NCI-H1092 treated with DMSO at 0.1 percent for 48 hours (cell line): ENCODE data around the gene ZMYND8.
"Not testable (repeated sequence)": the region's sequence is repeated elsewhere in the genome, so short reads cannot be mapped to it uniquely, and the experiment has no call there.

Source experiments
- DNase-seq: peaks from one replicate; lab custom pipeline; 2025; lab: John Stamatoyannopoulos, UW

ZMYND8 gene

DNA sequence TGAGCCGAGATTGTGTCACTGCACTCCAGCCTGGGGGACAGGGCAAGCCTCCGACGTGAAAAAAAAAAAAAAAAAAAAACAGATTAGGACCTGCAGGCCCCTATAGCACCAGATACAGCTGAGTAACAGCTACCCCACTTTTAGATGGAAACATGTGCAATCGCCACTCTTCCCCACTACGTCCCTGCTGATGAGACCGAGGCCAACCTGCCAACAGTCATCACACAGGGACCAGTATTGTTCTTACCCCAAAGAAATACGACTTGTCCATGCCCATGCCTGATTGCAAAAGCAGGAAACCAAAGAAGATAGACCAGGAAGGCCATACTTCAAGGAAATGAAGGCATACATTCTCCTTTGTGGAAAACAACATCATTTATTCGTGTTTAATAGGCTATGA, 45.8 kb downstream of the ZMYND8 start:
- no peak for DNase-seq

DNA sequence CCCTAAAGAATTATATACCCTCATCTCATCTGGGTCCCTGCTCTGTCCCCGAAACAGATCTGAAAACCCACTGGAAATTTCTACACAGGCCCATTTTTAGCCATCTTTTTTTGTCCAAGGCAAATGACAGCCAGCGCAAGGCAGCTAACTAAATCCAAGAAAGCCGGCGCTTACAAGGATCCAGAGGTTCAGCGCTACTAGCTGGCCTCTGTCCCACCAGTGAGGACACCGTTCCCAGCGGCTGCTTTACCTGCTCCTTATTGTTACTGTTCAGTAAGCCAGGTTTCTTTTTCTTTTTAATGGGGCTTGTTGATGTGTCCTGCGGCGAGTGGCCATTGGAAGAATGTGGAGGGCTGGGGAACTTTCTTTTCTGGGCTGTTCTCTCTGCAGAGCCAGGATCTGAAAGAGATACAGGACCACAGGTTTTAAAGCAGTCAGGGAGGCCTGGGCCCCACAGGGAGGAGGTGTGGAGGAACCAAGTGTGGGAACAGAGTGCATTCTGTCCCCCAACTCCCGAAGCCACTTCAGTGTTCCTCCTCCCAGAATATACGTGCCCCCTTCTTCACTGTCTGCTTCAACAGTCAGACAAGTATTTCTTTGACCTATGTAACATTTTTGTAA, 46.6 kb downstream of the ZMYND8 start:
- DNase-seq, result no peak

DNA sequence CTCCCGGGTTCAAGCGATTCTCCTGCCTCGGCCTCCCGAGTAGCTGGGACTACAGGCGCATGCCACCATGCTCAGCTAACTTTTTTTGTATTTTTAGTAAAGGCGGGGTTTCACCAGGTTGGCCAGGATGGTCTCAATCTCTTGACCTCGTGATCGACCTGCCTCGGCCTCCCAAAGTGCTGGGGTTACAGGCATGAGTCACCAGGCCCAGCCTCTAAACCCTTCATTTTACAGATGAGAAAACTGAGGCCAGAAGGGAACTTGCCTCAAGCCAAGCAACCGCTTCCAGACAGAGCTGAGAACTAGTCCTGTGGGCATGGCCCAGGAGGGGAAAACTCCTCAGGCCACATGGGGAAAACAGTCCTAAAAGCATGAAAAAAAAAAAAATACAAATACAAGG, 47.1 kb downstream of the ZMYND8 start:
- DNase-seq, result no peak

DNA sequence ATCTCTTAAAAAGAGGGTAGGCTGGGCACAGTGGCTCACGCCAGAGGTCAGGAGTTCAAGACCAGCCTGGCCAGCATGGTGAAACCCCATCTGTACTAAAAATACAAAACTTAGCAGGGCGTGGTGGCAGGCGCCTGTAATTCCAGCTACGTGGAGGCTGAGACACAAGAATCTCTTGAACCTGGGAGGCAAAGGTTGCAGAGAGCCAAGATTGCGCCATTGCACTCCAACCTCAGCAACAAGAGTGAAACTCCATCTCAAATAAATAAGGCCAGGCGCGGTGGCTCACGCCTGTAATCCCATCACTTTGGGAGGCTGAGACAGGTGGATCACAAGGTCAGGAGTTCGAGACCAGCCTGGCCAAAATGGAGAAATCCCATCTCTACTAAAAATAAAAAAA, 48.9 kb downstream of the ZMYND8 start:
- DNase-seq, result not testable (repeated sequence)

DNA sequence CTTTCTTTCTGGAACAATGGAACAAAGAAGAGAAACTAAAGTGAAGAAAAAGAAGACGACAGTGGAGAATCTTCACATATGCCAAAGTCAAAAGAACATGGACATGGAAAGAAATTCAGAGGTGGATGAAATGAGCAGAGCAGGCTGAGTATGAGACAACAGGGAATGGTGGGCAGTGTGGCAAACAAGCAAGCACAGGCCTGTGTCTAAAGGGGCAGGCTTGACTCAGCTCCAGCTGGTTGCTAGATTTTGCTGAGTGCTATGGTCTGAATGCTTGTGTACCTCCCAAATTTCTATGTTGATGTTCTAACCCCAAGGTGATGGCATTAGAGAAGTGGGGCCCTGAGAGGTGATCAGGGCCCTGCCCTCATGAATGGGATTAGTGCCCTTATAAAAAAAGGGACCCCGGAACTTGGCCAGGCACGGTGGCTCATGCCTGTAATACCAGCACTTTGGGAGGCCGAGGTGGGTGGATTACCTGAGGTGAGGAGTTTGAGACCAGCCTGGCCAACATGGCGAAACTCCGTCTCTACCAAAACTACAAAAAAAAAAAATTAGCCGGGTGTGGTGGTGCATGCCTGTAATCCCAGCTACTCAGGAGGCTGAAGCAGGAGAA, 49.6 kb downstream of the ZMYND8 start:
- DNase-seq, result no peak

DNA sequence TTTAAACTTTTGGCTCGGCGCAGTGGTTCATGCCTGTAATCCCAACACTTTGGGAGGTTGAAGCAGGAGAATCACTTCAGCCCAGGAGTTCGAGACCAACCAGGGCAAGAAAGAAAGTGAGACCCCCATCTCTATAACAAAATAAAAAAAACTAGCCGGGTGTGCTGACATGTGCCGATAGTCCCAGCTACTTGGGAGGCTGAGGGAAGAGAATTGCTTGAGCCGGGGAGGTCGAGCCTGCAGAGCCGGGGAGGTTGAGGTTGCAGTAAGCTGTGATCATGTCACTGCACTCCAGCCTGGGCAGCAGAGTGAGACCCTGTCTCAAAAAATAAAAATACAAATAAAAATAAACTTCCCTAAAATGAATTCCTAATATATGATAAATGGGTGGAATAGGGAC, 50.4 kb downstream of the ZMYND8 start:
- DNase-seq, result no peak

DNA sequence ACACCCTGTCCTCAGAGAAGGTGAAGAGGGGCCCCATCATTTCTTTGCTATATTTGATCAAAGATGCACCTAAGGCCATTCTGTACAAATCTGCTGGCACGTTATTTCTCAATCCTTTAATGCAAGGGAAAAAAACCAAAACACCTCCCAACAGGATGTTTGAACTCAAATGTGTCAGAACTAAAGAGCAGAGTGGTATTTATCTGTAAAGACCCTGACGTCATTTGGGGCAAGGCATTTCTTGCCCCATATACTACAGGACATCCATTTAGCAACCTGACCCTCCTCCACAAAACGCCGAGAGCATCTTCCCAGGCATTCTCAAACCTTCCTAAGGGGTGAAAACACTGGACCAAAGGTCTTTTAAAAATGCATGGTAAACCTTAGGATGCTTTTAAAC, 50.8 kb downstream of the ZMYND8 start:
- DNase-seq, result no peak

DNA sequence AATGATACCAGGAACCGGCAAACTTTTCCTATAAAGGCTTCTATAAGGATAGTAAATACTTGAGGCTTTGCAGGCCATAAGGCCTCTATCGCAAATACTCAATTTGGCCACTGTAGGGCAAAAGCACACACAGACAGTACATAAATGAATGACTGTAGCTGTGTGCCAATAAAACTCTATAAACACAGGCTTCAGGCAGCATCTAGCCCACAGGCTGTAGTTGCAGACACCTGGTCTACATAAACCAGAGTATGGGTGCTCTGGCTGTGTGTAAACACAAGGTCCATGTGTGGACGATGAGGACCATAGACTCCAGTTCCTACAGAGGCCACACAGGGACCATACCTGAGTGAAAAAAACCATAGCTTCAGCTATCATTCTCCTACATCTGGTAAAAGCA, 52.2 kb downstream of the ZMYND8 start:
- peak; percentile 90 for DNase-seq

DNA sequence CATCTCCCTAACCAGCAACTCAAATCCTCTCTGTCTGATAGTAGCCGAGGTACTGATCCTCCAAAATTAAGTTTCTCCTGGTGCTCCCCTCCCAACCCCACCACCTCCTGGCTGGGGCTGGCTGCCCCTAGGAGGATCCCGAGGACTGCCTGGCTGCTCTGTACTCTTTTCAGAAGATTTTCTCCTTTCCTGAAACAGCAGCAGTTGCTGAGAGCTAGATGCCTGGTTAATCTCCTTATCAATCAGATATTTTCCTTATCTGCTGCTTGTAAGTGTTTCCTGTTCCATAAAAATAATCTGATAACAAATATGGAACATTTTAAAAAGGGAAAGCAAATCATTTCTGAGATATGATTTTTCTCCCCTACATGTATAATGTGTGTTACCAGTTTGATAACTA, 52.8 kb downstream of the ZMYND8 start:
- DNase-seq, result no peak

DNA sequence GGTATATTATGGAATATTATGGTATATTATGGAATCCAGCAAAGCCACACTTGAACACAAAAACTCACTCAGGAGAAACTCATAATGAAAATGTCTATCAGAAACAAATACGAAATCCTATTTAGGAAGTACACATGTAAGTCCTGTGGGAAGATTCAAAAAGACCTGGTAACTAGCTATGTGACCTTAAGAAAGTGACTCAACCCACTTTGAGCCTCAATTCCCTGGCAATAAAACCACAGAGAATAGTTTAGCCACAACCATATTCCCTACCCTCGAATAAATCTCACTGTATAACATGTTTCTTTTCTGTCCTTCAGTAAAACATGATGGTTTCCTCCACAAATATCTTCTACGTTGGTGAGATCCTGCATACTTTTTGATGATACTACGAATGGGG, 56.4 kb downstream of the ZMYND8 start:
- DNase-seq, result no peak

DNA sequence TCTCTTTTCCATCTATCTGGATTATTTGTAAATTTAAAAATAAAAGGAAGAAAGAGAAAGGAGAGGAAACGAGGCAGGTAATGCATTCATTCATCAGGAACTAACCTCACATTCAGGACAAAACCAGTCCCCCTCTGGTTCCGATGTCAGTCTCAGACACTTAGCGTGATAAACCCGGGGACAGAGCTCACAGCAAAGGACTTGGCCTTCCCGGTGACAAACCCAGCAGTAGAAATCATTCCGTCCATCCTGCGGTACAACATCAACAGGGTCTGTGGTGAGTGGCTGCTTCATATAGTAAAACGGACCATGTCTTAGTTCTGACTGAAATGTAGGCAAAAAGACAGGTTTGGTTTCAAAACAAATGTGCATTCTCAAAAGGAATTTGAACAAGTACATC, 57.9 kb downstream of the ZMYND8 start:
- no peak for DNase-seq

DNA sequence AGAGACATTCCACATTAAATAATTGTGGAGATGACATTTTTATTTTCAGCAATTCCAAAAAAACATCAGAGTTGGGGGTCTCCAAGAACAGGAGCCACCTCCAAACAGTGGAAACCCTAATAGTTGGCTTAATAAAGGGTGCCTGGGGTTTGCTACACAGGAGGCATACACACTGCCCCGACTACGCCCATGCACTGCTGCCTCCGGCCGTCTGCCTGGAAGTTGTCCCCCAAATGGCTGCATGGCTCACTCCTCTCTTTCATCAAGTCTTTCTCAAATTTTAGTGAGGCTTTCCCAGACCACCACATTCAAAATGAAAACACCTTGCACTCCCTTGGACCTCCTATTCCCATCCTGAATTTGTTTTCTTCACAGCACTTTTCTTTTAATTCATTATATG, 58.8 kb downstream of the ZMYND8 start:
- no peak for DNase-seq

DNA sequence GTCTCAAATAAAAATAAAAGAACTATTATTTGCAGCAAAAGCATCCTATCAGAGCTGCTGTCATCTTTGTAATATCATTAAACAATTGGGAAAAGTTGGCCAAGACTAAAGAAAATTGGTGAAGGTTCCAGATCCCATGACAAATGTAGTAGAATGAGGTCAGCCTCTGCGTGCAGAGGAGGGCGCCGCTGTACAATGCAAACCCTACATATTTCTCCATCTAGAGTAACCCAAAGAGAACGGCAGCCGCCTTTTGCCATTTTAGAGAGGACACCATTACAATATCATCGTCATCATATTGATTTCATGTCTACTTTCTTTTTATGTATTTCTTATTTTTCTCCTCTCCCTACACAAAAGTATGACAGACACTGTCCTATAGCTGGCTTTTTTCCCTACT, 59.5 kb downstream of the ZMYND8 start:
- no peak for DNase-seq

DNA sequence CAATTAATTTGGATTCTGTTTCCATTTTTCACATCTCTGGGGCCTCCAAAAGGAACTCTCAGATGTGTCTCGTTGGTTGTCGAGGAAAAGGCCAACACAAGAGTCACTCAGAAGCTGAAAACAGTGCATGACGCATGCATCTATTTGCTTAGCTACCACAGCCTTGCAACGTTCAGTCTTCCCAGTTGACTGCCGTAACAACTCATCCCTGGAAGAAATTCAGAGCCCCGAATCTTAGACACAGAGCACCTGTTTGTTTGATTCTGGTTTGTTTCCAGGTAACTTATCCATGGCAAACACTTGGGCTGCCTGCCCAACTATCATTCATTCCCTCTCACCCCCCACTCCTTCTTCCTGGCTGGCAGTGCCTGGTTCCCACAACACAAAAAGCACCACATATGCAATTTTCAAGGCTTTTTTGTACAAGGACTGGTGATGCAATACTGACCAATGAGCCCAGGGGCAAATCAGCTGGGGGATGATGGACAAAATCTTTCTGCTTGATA, 60.5 kb downstream of the ZMYND8 start:
- no peak for DNase-seq

DNA sequence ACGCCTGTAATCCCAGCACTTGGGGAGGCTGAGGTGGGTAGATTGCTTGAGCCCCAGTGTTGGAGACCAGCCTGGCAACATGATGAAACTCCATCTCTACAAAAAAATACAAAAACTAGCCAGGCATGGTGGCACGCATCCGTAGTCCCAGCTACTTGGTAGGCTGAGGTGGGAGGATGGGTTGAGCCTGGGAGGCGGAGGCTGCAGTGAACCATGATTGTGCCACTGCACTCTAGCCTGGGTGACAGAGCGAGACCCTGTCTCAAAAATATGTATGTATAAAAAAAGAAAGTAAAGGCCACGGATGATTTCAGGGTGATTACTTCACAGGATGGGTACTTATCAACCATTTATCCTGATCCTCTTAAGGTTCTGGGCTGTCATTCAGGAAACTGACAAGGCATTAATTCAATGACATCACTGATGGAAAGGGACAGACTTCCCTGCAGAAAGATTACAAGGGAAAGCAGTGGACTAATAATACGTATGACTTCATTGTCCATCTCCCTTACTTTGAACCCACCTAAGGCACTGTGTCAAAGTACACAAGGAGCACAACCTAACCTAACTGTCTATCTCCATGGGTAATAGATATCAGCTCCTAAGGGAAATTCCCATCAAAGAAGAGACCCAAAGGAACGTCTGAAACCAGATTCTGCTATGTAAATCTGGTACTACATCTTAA, 61.2 kb downstream of the ZMYND8 start:
- no peak for DNase-seq

DNA sequence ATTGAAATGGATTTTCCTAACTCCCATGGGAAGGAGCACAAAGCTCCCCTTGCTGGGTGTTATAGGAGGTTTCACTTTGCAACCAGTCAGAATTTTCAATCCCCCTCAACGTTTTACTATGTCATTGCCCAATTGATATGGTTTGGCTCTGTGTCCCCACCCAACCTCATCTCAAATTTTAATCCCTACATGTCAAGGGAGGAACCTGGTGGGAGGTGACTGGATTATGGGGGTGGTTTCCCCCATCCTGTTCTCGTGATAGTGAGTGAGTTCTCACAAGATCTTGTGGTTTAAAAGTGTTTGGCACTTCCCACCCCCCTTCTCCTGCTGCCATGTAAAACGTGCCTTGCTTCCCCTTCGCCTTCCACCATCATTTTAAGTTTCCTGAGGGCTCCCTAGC, 62.9 kb downstream of the ZMYND8 start:
- DNase-seq, result no peak

DNA sequence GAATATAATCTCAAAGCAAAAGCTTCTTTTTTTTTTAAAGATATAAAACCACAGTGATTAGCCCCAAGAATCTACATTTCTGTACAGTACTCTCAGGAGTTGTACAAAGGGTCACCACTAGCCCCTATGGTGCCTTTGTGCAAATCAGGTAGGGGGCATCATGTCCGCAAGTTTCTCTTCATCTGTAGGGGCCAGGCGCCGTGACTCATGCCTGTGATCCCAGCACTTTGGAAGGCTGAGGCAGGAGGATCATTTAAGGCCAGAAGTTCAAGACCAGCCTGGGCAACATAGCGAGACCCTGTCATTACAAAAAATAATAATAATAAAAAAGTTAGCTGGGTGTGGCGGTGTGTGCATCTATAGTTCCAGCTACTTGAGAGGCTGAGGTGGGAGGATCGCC, 63.9 kb downstream of the ZMYND8 start:
- DNase-seq, result no peak

DNA sequence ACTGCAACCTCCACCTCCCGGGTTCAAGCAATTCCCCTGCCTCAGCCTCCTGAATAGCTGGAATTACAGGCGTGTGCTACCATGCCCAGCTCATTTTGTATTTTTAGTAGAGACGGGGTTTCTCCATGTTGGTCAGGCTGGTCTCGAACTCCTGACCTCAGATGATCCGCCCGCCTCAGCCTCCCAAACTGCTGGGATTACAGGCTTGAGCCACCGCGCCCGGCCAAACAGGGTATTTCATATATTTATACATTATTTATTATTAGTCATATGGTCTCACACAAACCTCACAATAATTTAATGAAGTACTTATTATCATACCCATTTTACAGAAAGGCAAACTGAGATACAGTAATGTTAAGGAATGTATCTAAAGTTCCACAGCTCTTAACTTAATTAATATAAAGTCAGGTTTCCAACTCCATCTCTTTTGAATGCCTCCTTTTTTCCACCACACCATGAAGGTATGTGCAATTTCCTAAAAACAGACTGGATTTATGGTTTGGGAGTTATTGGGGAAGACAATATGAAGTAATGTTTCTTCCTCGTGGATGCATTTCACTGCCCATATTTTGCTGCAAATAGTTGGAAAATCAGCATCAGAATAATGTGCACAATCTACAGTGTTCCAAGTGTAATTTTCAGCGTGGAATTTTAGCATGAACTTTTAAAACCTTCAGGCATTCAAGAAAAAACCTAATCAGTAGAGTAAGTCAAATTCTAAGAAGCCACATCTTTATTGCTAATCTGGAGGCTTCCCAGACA, 65.7 kb downstream of the ZMYND8 start:
- no peak for DNase-seq

DNA sequence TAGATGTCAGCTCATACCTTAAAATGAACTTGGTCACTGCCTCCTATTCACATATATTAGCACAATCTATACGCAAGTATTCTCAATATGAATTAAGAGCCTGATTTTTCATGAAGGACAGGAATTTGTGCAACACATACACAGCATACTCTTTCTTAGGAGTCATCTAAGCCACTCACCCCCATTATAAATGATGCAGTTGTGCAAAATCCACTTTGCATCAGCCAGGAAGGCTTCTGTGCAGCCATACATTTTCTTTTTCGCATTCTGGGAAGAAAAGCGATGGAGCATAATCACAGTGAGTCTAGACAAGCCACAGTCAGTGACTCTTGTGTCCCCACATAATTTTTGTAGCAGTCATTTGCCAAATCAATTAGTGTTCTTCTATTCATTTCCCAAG, 66.5 kb downstream of the ZMYND8 start:
- no peak for DNase-seq

DNA sequence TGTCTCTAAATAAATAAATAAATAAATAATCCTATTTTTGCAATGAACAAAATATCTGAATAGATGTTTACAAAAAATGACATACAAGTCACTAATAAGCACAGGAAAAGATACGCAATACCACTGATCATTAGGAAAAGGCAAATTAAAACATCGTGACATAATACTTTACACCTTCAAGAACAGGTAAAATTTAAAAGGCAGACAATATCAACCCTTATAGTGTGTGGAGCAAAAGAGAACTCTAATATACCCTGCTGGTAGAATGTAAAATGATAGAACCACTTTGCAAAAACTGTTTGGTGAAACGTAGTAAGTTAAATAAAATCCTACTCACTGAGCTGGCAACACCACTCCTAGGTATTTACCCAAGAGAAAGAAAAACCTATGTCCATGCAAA, 67.4 kb downstream of the ZMYND8 start:
- no peak for DNase-seq

DNA sequence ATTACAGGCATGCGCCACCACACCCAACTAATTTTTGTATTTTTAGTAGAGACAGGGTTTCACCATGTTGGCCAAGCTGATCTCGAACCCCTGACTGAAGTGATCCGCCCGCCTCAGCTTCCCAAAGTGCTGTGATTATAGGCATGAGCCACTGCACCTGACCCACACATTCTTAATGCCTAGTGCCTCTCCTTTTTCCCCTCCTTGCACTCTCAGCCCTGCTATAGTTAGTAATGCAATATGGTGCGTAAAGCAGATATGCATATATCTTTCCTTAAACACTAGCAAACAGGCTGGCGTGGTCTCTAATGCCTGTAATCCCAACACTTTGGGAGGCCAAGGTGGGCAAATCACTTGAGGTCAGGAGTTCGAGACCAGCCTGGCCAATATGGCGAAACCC, 68.0 kb downstream of the ZMYND8 start:
- DNase-seq, result not testable (repeated sequence)

DNA sequence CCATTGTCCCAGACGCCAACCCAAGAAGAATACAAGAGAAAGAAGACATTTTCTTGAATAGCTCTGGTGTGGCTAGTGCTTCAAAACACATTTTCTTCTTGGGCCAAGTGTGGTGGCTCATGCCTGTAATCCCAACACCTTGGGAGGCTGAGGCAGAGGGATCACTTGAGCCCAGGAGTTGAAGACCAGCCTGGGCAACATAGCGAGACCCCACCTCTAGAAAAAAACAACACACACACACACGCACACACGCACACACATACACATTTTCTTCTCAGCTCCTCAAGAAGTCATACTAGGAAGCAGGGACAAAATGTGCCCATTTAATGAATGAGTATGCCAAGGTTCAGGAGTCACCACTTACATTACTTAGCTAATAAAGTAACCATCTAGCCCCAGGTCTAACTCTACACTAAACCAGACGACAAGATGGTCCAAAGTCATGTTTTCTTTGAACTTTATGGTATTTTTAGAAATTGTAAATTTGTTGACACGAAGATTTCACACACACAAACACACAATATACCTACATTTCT, 68.8 kb downstream of the ZMYND8 start:
- DNase-seq, result no peak

DNA sequence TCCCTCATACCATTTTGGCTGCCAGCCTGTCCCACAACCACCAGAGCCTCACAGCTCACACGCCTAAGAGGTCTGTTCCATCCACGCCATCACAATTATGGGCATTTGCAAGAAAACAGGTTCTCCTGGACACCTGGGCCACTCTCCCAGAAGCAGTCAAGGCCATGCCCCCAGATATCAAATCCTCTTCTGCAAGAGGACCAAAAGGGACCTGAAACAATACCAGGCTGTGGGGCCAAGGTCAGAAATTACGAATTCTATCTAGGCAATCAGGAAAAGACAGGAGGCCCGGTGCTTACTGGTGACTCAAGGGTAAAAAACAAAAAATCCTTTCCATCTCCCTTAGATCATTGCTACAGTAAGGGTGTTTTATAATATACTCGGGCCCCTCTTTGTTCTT, 69.8 kb downstream of the ZMYND8 start:
- no peak for DNase-seq
